K562 (cell line): ENCODE measurements around the gene PTCD3. TPM values are rescaled to one million over a fixed set of nuclear protein-coding genes. Genes with fewer than 3 reads are reported as not detected.

Experiments used
- CBX1 ChIP-seq: sonication (generic); IDR thresholded peaks from 2 replicates; pipeline ENCODE4 v1.6.1; 2016; ENCODE audit warnings: antibody characterized with exemption, low read depth, mild to moderate bottlenecking
- MAFG ChIP-seq: fragments of 450-650 bp; conservative IDR thresholded peaks from 2 replicates; pipeline ENCODE4 v1.6.1; 2016; ENCODE audit warnings: missing genetic modification characterization, missing compliant biosample characterization
- MLX ChIP-seq, 2 experiments: fragments of 450-650 bp in 1 of 2; sonication (generic) in 1 of 2; formaldehyde crosslinking; conservative IDR thresholded peaks; 2 replicates each; pipeline versions ENCODE4 v1.4.0 to v1.8.1; 2020 to 2022; ENCODE audit warnings: mild to moderate bottlenecking in 1 of 2, missing genetic modification reagents in 1 of 2
- PREB ChIP-seq: sonication (generic); formaldehyde crosslinking; IDR thresholded peaks from 2 replicates; pipeline ENCODE4 v1.8.1; 2023; ENCODE audit warnings: mild to moderate bottlenecking, missing genetic modification reagents
- RFX5 ChIP-seq: IDR thresholded peaks from 2 replicates; pipeline ENCODE4 v1.6.1; 2011; ENCODE audit warnings: low read depth, mild to moderate bottlenecking, improper control_type of control experiment, low read length
- UBTF ChIP-seq, 2 experiments: IDR thresholded peaks; 2 replicates each; pipeline ENCODE4 v1.6.1; 2012; ENCODE audit warnings: improper control_type of control experiment in 2 of 2, low read depth in 2 of 2, low read length in 2 of 2, borderline replicate concordance in 1 of 2
- ZBTB11 ChIP-seq, 3 experiments: fragments of 200-800 bp in 1 of 3; fragments of 250-450 bp in 1 of 3; fragments of 450-650 bp in 1 of 3; sonication (Bioruptor Pico) in 1 of 3; sonication (Bioruptor generic) in 1 of 3; formaldehyde crosslinking in 1 of 3; IDR thresholded peaks; 2 replicates each; pipeline versions ENCODE4 v1.6.1 to v1.8.0; 2016 to 2022; ENCODE audit warnings: mild to moderate bottlenecking in 2 of 3, missing genetic modification characterization in 2 of 3, missing compliant biosample characterization in 1 of 3, moderate library complexity in 1 of 3
- ZBTB7A ChIP-seq: IDR thresholded peaks from 2 replicates; pipeline ENCODE4 v1.6.1; 2011; ENCODE audit warnings: low read depth, mild to moderate bottlenecking, low read length, moderate library complexity, borderline replicate concordance; ENCODE audit not compliant: control insufficient read depth
- ZFX ChIP-seq: sonication (generic); formaldehyde crosslinking; IDR thresholded peaks from 2 replicates; pipeline ENCODE4 v1.8.0; 2022; ENCODE audit warnings: mild to moderate bottlenecking, missing genetic modification reagents, moderate library complexity
- ZNF217 ChIP-seq: sonication (generic); formaldehyde crosslinking; IDR thresholded peaks from 2 replicates; pipeline ENCODE4 v1.8.0; 2022; ENCODE audit warnings: mild to moderate bottlenecking, missing genetic modification reagents
- ZNF592 ChIP-seq: fragments of 450-650 bp; IDR thresholded peaks from 2 replicates; pipeline ENCODE4 v1.6.1; 2017; ENCODE audit warnings: antibody characterized with exemption, mild to moderate bottlenecking
- polyA plus RNA-seq, 8 experiments: library from polyadenylated mRNA; depleted of rRNA in 4 of 8; stranded (reverse) in 5 of 8; unstranded in 3 of 8; fragments of >200 nt; fragmentation: Nextera tagmentation in 2 of 8; fragmentation: Illumina TruSeq in 1 of 8; extraction: Ambion mirVana in 2 of 8; extraction: Trizol in 1 of 8; gene quantifications; 2 replicates each; pipeline versions ENCODE4 v1.2.1 to v1.2.3, GENCODE V29; 2011 to 2014; ENCODE audit warnings: inconsistent platforms in 1 of 8, missing spikeins in 1 of 8
- total RNA-seq, 7 experiments: library from RNA; depleted of rRNA in 6 of 7; stranded (reverse); fragments of >200 nt in 6 of 7; fragmentation: Illumina TruSeq in 2 of 7; extraction: Trizol in 2 of 7; gene quantifications; 2 replicates each; pipeline versions ENCODE4 v1.2.1 to v1.2.3, GENCODE V29; 2011 to 2021; ENCODE audit warnings: low replicate concordance in 1 of 7

The PTCD3 gene
- total and polyA plus RNA-seq, 9 of the 15 experiments (the other 6 are each of a cell fraction or from before 2014, with no cell fraction given) = 65.2 to 241 (median 172) TPM

- no peak for TF ChIP-seq ZBTB7A
- TF ChIP-seq ZBTB11 (CRISPR knock-in tag; IDR thresholded peaks at IDR 0.05) = peak in 1 of 3 experiments; percentile 70; a peak in 2 of 6 replicates
- peak; percentile 74 for TF ChIP-seq ZFX
- TF ChIP-seq UBTF (IDR thresholded peaks at IDR 0.05; ENCODE audit: borderline replicate concordance in 1 of 2, low read depth in 2 of 2, low read length in 2 of 2) = no peak
- no peak for TF ChIP-seq ZNF217
- 0 out of 4 replicates have a peak, but pooled peaks of 1 of the 2 experiments have one; percentile 53 for TF ChIP-seq MLX (CRISPR knock-in tag; conservative IDR thresholded peaks at IDR 0.05)
- TF ChIP-seq MAFG = no peak
- peak; percentile 79; the same call in 1 of the 2 replicates for TF ChIP-seq PREB (CRISPR knock-in tag)
- TF ChIP-seq CBX1 = no peak
- TF ChIP-seq ZNF592 = 0 out of 2 replicates have a peak, but pooled peaks have one; percentile 69
- TF ChIP-seq RFX5 = no peak
These were observed 625 bp upstream of the PTCD3 start, which contains the start of gene POLR1A (continued) for GRCh38 chr2:86105252-86105968.
